K562 (cell line): Measurements from ENCODE around the gene CUTC. TPM values are rescaled to one million over a fixed set of nuclear protein-coding genes. Genes with fewer than 3 reads are reported as not detected.

Experiments used
- ZNF318 ChIP-seq, 2 experiments: fragments of 450-650 bp; IDR thresholded peaks; 2 replicates each; pipeline ENCODE4 v1.6.1; 2016; ENCODE audit warnings: mild to moderate bottlenecking in 2 of 2, borderline replicate concordance in 1 of 2, low read depth in 1 of 2, moderate library complexity in 1 of 2
- ZNF583 ChIP-seq: fragments of 250-450 bp; sonication (Bioruptor Pico); IDR thresholded peaks from 2 replicates; pipeline ENCODE4 v1.4.0; 2020
- polyA plus RNA-seq, 8 experiments: library from polyadenylated mRNA; depleted of rRNA in 4 of 8; stranded (reverse) in 5 of 8; unstranded in 3 of 8; fragments of >200 nt; fragmentation: Nextera tagmentation in 2 of 8; fragmentation: Illumina TruSeq in 1 of 8; extraction: Ambion mirVana in 2 of 8; extraction: Trizol in 1 of 8; gene quantifications; 2 replicates each; pipeline versions ENCODE4 v1.2.1 to v1.2.3, GENCODE V29; 2011 to 2014; ENCODE audit warnings: inconsistent platforms in 1 of 8, missing spikeins in 1 of 8
- total RNA-seq, 7 experiments: library from RNA; depleted of rRNA in 6 of 7; stranded (reverse); fragments of >200 nt in 6 of 7; fragmentation: Illumina TruSeq in 2 of 7; extraction: Trizol in 2 of 7; gene quantifications; 2 replicates each; pipeline versions ENCODE4 v1.2.1 to v1.2.3, GENCODE V29; 2011 to 2021; ENCODE audit warnings: low replicate concordance in 1 of 7

The CUTC gene
- total and polyA plus RNA-seq, 9 of the 15 experiments (the other 6 are each of a cell fraction or from before 2014, with no cell fraction given), result 18.6 to 69.3 (median 32.3) TPM

- TF ChIP-seq ZNF318 (IDR thresholded peaks at IDR 0.05; ENCODE audit: borderline replicate concordance in 1 of 2, low read depth in 1 of 2), result no peak
- TF ChIP-seq ZNF583 (CRISPR knock-in tag), result no peak
These were observed 33.8 kb downstream of the CUTC start (continued) for GRCh38 chr10:99765672-99766301.
